Vagina (tissue), 2 donors: ENCODE data around the gene SYDE2.

Source experiments
- POLR2AphosphoS5 ChIP-seq, 2 donors: sonication (generic); formaldehyde crosslinking; IDR thresholded peaks; one replicate each; pipeline ENCODE4 v1.9.0; 2017; ENCODE audit warnings: antibody characterized with exemption in 2 of 2, mild to moderate bottlenecking in 2 of 2, low read depth in 1 of 2; ENCODE audit not compliant: insufficient read depth in 1 of 2
- TF ChIP-seq, protein P1 (sequence below), 3 experiments: fragments of 450-650 bp in 2 of 3; fragments of 200-600 bp in 1 of 3; sonication (generic) in 1 of 3; IDR thresholded peaks; one replicate each; pipeline ENCODE4 v1.5.1; 2017 to 2019; ENCODE audit warnings: antibody characterized with exemption in 3 of 3, mild to moderate bottlenecking in 2 of 3, moderate library complexity in 2 of 3

DNA sequence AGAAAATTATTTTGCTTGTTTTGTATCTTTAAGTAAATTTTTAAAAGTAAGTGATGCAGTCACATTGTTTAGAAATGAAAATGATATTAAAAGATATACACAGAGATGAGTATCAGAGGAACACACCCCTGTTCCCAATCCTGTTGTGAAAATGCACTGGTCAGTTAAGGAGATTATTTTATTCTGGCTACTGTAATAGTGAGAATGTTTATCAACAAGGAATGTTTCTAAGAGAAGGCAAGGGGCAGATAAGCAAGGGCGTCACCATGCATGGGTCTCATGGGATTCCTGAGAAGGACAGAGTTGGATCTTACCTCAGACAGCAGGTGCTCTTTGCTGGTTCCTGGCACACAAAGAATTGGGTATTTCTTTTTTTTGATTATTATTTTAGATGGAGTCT is 36.8 kb upstream of the SYDE2 start:
- TF ChIP-seq POLR2AphosphoS5 (IDR thresholded peaks at IDR 0.05; ENCODE audit: insufficient read depth in 1 of 2, low read depth in 1 of 2), result no peak
- TF ChIP-seq, protein P1, sequence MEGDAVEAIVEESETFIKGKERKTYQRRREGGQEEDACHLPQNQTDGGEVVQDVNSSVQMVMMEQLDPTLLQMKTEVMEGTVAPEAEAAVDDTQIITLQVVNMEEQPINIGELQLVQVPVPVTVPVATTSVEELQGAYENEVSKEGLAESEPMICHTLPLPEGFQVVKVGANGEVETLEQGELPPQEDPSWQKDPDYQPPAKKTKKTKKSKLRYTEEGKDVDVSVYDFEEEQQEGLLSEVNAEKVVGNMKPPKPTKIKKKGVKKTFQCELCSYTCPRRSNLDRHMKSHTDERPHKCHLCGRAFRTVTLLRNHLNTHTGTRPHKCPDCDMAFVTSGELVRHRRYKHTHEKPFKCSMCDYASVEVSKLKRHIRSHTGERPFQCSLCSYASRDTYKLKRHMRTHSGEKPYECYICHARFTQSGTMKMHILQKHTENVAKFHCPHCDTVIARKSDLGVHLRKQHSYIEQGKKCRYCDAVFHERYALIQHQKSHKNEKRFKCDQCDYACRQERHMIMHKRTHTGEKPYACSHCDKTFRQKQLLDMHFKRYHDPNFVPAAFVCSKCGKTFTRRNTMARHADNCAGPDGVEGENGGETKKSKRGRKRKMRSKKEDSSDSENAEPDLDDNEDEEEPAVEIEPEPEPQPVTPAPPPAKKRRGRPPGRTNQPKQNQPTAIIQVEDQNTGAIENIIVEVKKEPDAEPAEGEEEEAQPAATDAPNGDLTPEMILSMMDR (IDR thresholded peaks at IDR 0.05), result no peak
